PC-9 (cell line): Measurements from ENCODE around the gene LRRC8C.

Experiments used
- EZH2 ChIP-seq: fragments of 200-600 bp; sonication (generic); IDR thresholded peaks from 2 replicates; pipeline ENCODE4 v1.8.0; 2017; ENCODE audit warnings: antibody characterized with exemption, low read depth
- TF ChIP-seq, protein P1 (sequence below): fragments of 200-600 bp; sonication (generic); conservative IDR thresholded peaks from 2 replicates; pipeline ENCODE4 v1.6.1; 2017; ENCODE audit warnings: mixed run types, antibody characterized with exemption, mild to moderate bottlenecking, moderate library complexity

- TF ChIP-seq, protein P1, sequence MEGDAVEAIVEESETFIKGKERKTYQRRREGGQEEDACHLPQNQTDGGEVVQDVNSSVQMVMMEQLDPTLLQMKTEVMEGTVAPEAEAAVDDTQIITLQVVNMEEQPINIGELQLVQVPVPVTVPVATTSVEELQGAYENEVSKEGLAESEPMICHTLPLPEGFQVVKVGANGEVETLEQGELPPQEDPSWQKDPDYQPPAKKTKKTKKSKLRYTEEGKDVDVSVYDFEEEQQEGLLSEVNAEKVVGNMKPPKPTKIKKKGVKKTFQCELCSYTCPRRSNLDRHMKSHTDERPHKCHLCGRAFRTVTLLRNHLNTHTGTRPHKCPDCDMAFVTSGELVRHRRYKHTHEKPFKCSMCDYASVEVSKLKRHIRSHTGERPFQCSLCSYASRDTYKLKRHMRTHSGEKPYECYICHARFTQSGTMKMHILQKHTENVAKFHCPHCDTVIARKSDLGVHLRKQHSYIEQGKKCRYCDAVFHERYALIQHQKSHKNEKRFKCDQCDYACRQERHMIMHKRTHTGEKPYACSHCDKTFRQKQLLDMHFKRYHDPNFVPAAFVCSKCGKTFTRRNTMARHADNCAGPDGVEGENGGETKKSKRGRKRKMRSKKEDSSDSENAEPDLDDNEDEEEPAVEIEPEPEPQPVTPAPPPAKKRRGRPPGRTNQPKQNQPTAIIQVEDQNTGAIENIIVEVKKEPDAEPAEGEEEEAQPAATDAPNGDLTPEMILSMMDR: no peak
- TF ChIP-seq EZH2: no peak
Observed at GRCh38 chr1:89652373-89652772, 19.5 kb downstream of the LRRC8C start.
